Measurements from ENCODE around the gene KANK3.
"Not testable (repeated sequence)": the region's sequence is repeated elsewhere in the genome, so short reads cannot be mapped to it uniquely, and the experiment has no call there.

The KANK3 gene

GRCh38 chr19:8352845-8353244 is 9.8 kb upstream of the KANK3 start:
- not testable (repeated sequence) for H3K9me3 ChIP-seq (ENCODE audit: control insufficient read depth, insufficient read depth, low read depth, low read length); H3K4me3 ChIP-seq (ENCODE audit: low read depth, low read length); H3K36me3 ChIP-seq (ENCODE audit: control insufficient read depth, insufficient read depth, low read length); H3K9ac ChIP-seq (ENCODE audit: low read length); H3K27me3 ChIP-seq (ENCODE audit: control insufficient read depth, insufficient read depth, low read length); H3K4me1 ChIP-seq (ENCODE audit: control insufficient read depth, insufficient read depth, low read length); H3K27ac ChIP-seq (ENCODE audit: low read depth, low read length)

DNA sequence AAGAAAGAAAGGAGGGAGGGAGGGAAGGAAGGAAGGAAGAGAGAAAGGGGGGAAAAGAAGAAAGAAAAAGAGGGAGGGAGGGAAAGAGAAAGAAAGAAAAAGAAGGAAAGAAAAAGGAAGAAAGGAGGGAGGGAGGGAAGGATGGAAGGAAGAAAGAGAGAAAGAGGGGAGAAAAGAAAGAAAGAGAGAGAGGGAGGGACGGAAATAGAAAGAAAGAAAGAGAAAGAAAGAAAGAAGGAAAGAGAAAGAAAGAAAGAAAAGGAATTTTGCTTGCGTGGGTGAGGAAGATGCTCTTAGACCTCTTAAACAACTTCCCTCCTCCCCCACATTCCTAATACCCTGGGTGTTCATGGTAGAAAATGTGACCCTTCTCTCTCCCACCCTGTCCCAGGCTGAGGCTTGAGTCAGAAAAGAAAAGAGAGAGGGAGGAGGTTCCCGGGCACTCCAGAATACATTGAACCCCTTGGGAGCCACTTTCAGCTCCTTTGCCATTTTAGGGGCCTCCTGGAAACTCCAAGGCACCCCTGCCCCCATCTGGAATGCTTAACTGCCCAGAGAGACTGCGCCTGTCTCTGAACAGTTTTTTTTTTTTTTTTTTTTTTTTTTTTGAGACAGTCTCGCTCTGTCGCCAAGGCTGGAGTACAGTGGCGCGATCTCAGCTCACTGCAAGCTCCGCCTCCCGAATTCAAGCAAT is 9.2 kb upstream of the KANK3 start:
- no peak overlapping the region for H3K9ac ChIP-seq (ENCODE audit: low read length)

DNA sequence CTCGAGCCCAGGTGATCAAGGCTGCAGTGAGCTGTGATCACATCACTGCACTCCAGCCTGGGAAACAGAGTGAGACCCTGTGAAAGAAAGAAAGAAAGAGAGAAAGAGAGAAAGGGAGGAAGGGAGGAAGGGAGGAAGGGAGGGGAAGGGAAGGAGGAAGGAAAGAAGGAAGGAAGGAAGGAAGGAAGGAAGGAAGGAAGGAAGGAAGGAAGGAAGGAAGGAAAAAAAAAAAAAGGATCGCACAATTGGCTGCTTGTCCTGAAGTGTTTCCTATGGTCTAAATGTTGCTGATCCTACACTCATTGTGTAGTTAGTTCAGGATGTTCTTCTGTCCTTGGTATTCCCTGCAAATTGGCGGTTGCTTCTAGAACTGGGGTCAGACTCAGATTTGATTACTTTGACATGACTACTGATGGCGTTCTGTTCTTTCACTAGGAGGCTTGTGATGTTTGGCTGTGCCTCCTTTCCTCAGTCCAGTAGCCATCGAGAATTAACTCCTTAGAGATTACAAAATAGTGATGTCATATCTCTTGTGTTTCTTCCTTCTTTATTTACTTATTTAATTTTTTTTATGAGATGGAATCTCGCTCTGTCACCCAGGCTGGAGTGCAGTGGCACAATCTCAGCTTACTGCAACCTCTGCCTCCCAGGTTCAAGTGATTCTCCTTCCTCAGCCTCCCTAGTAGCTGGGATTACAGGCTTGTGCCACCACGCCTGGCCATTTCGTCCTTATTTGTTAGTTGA is 6.7 kb upstream of the KANK3 start:
- not testable (repeated sequence) for H3K9me3 ChIP-seq (ENCODE audit: control insufficient read depth, insufficient read depth, low read depth, low read length); H3K9ac ChIP-seq (ENCODE audit: low read length)

More for the DNA sequence above, 9.2 kb upstream of the KANK3 start:
- Histone ChIP-seq H3K27ac (ENCODE audit: low read depth, low read length) (no peak overlapping the region; the same call in 1 of the 2 replicates), H3K4me3 (ENCODE audit: low read depth, low read length) (peak overlapping the region; percentile 37), H3K36me3 (ENCODE audit: control insufficient read depth, insufficient read depth, low read length) (no peaks in the 10 kb centered on the region), H3K27me3 (ENCODE audit: control insufficient read depth, insufficient read depth, low read length) (peaks cover 3% of the 10 kb centered on the region; the same call in 1 of the 2 replicates), H3K9me3 (ENCODE audit: control insufficient read depth, insufficient read depth, low read depth, low read length) (peaks cover 3% of the 10 kb centered on the region; the same call in 1 of the 2 replicates), H3K4me1 (ENCODE audit: control insufficient read depth, insufficient read depth, low read length) (peaks cover 7% of the 10 kb centered on the region)

GRCh38 chr19:8343483-8343844 is 402 bp upstream of the KANK3 start:
- peak overlapping the region; percentile 78; the same call in 1 of the 2 replicates for H3K4me3 ChIP-seq (ENCODE audit: low read depth, low read length)
- H3K9ac ChIP-seq (ENCODE audit: low read length): no peak overlapping the region
- H3K27me3 ChIP-seq (ENCODE audit: control insufficient read depth, insufficient read depth, low read length): peaks cover 10% of the 10 kb centered on the region

More for the DNA sequence above, 6.7 kb upstream of the KANK3 start:
- H3K4me1 ChIP-seq (ENCODE audit: control insufficient read depth, insufficient read depth, low read length); H3K36me3 ChIP-seq (ENCODE audit: control insufficient read depth, insufficient read depth, low read length); H3K27ac ChIP-seq (ENCODE audit: low read depth, low read length); H3K27me3 ChIP-seq (ENCODE audit: control insufficient read depth, insufficient read depth, low read length); H3K4me3 ChIP-seq (ENCODE audit: low read depth, low read length): not testable (repeated sequence)

GRCh38 chr19:8342316-8342683 is 762 bp downstream of the KANK3 start:
- Histone ChIP-seq H3K36me3 (ENCODE audit: control insufficient read depth, insufficient read depth, low read length) (no peaks in the 10 kb centered on the region), H3K9ac (ENCODE audit: low read length) (peak overlapping the region; percentile 15), H3K27ac (ENCODE audit: low read depth, low read length) (no peak overlapping the region), H3K4me1 (ENCODE audit: control insufficient read depth, insufficient read depth, low read length) (peaks cover 14% of the 10 kb centered on the region; the same call in 1 of the 2 replicates), H3K27me3 (ENCODE audit: control insufficient read depth, insufficient read depth, low read length) (peaks cover 14% of the 10 kb centered on the region), H3K4me3 (ENCODE audit: low read depth, low read length) (peak overlapping the region; percentile 78), H3K9me3 (ENCODE audit: control insufficient read depth, insufficient read depth, low read depth, low read length) (no peaks in the 10 kb centered on the region)

More at GRCh38 chr19:8343483-8343844, 402 bp upstream of the KANK3 start:
- Histone ChIP-seq H3K9me3 (ENCODE audit: control insufficient read depth, insufficient read depth, low read depth, low read length) (no peaks in the 10 kb centered on the region), H3K4me1 (ENCODE audit: control insufficient read depth, insufficient read depth, low read length) (peaks cover 14% of the 10 kb centered on the region; the same call in 1 of the 2 replicates), H3K36me3 (ENCODE audit: control insufficient read depth, insufficient read depth, low read length) (no peaks in the 10 kb centered on the region), H3K27ac (ENCODE audit: low read depth, low read length) (no peak overlapping the region)

DNA sequence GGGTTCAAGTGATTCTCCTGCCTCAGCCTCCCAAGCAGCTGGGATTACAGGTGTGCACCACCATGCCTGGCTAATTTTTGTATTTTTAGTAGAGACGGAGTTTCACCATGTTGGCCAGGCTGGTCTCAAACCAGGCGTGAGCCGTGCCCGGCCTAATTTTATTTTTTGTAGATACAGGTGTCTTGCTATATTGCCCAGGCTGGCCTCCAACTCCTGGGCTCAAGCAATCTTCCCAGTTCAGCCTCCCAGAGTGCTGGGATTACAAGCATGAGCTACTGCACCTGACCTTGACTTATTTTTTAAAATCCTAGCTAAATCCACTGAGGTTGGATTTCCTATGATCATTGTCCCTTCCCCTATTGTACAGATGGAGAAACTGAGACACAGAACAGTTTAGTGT is 1.6 kb downstream of the KANK3 start:
- Histone ChIP-seq H3K4me1 (ENCODE audit: control insufficient read depth, insufficient read depth, low read length) (peaks cover 14% of the 10 kb centered on the region; the same call in 1 of the 2 replicates), H3K27me3 (ENCODE audit: control insufficient read depth, insufficient read depth, low read length) (peaks cover 17% of the 10 kb centered on the region)
- H3K9ac ChIP-seq (ENCODE audit: low read length); H3K9me3 ChIP-seq (ENCODE audit: control insufficient read depth, insufficient read depth, low read depth, low read length); H3K4me3 ChIP-seq (ENCODE audit: low read depth, low read length); H3K27ac ChIP-seq (ENCODE audit: low read depth, low read length); H3K36me3 ChIP-seq (ENCODE audit: control insufficient read depth, insufficient read depth, low read length): not testable (repeated sequence)

DNA sequence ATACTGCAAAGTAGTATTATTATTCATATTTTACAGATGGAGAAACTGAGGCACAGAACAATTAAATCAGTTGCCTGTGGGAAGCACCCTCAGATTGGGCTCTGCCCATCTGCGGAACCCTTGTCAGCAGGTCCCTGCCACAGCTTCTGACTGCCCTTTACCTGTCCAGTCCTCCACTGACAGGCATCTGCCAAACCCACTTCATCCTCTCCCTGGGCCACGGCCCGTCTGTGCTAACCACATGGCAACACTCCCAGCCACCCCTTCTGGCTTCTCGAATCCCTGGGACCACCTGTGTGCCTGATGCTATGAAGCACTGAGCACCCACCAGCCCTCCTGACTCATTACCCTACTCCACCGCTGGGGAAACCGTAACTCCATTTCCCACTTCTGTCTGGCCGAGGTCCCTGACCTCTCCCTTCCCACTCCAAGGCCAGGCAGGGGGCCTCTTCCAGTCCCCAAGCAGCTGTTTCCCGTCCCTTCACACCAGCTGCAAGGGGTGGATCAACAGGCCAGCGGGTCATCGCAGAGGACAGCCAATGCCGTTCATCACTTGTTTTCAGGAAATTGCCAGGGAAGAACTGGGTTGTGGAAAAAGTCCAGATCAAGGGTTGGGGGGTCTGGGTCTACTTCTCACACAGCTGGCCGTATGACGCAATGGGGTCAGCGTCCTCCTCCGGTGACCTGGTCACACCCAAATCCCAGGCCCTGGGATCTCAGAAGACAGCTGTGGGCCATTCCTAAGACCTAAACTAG is 2.5 kb downstream of the KANK3 start:
- Histone ChIP-seq H3K9me3 (ENCODE audit: control insufficient read depth, insufficient read depth, low read depth, low read length) (no peaks in the 10 kb centered on the region), H3K4me1 (ENCODE audit: control insufficient read depth, insufficient read depth, low read length) (peaks cover 14% of the 10 kb centered on the region; the same call in 1 of the 2 replicates), H3K27ac (ENCODE audit: low read depth, low read length) (no peak overlapping the region), H3K36me3 (ENCODE audit: control insufficient read depth, insufficient read depth, low read length) (no peaks in the 10 kb centered on the region), H3K4me3 (ENCODE audit: low read depth, low read length) (no peak overlapping the region), H3K9ac (ENCODE audit: low read length) (no peak overlapping the region), H3K27me3 (ENCODE audit: control insufficient read depth, insufficient read depth, low read length) (peaks cover 24% of the 10 kb centered on the region)

- H3K27me3 ChIP-seq (ENCODE audit: control insufficient read depth, insufficient read depth, low read length): peaks cover 40% of the 10 kb centered on the region
- no peak overlapping the region for H3K9ac ChIP-seq (ENCODE audit: low read length)
- H3K36me3 ChIP-seq (ENCODE audit: control insufficient read depth, insufficient read depth, low read length): no peaks in the 10 kb centered on the region
- no peak overlapping the region for H3K27ac ChIP-seq (ENCODE audit: low read depth, low read length)
- H3K4me1 ChIP-seq (ENCODE audit: control insufficient read depth, insufficient read depth, low read length): peaks cover 18% of the 10 kb centered on the region; the same call in 1 of the 2 replicates
- no peaks in the 10 kb centered on the region for H3K9me3 ChIP-seq (ENCODE audit: control insufficient read depth, insufficient read depth, low read depth, low read length)
- no peak overlapping the region for H3K4me3 ChIP-seq (ENCODE audit: low read depth, low read length)
These were observed 4.2 kb downstream of the KANK3 start for GRCh38 chr19:8338835-8339234.

DNA sequence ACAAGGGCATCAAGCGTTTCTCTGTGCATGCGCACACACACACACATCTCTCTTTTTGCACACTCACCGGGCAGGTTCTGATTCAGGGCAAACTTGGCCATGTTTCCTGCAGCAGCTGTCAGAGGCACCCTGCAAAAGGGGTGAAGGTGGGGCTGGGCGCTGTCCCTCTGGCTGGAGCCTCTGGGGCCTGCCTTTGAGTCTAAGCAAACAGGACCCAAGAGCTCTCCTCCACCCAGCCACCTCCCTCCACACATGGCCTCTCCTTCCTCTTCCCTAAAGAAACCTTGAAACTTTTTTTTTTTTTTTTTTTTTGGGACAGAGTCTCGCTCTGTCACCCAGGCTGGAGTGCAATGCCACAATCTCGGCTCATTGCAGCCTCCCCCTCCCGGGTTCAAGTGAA is 5.3 kb downstream of the KANK3 start:
- H3K27ac ChIP-seq (ENCODE audit: low read depth, low read length): no peak overlapping the region
- H3K4me3 ChIP-seq (ENCODE audit: low read depth, low read length): no peak overlapping the region
- H3K9me3 ChIP-seq (ENCODE audit: control insufficient read depth, insufficient read depth, low read depth, low read length): no peaks in the 10 kb centered on the region
- H3K36me3 ChIP-seq (ENCODE audit: control insufficient read depth, insufficient read depth, low read length): no peaks in the 10 kb centered on the region
- H3K9ac ChIP-seq (ENCODE audit: low read length): no peak overlapping the region
- peaks cover 18% of the 10 kb centered on the region; the same call in 1 of the 2 replicates for H3K4me1 ChIP-seq (ENCODE audit: control insufficient read depth, insufficient read depth, low read length)
- peaks cover 48% of the 10 kb centered on the region for H3K27me3 ChIP-seq (ENCODE audit: control insufficient read depth, insufficient read depth, low read length)

GRCh38 chr19:8336660-8337059 is 6.4 kb downstream of the KANK3 start:
- peaks cover 49% of the 10 kb centered on the region for H3K27me3 ChIP-seq (ENCODE audit: control insufficient read depth, insufficient read depth, low read length)
- no peak overlapping the region for H3K27ac ChIP-seq (ENCODE audit: low read depth, low read length)
- H3K9ac ChIP-seq (ENCODE audit: low read length): no peak overlapping the region

More at GRCh38 chr19:8336660-8337059, 6.4 kb downstream of the KANK3 start:
- H3K4me1 ChIP-seq (ENCODE audit: control insufficient read depth, insufficient read depth, low read length): peaks cover 15% of the 10 kb centered on the region; the same call in 1 of the 2 replicates
- no peak overlapping the region for H3K4me3 ChIP-seq (ENCODE audit: low read depth, low read length)
- H3K36me3 ChIP-seq (ENCODE audit: control insufficient read depth, insufficient read depth, low read length): no peaks in the 10 kb centered on the region
- no peaks in the 10 kb centered on the region for H3K9me3 ChIP-seq (ENCODE audit: control insufficient read depth, insufficient read depth, low read depth, low read length)

Measured in HUES6 (cell line).